Activated CD4-positive, alpha-beta memory T cell treated with anti-CD3 and anti-CD28 coated beads, Interleukin-2, amount 10 ng/mL, durations not matched to agents 7 days and 5 days (primary cell): ENCODE data around the gene INTS6. TPM values are rescaled to one million over a fixed set of nuclear protein-coding genes. Genes with fewer than 3 reads are reported as not detected.

Source experiments
- CTCF ChIA-PET: fragments of 350-600 bp; sonication (Branson Sonifier 250); formaldehyde crosslinking; loops from one replicate; lab custom pipeline; 2021; ENCODE audit warnings: antibody characterized with exemption, inconsistent platforms; lab: Charles Lee
- POLR2A ChIA-PET: fragments of 350-600 bp; sonication (Branson Sonifier 250); formaldehyde crosslinking; loops from one replicate; lab custom pipeline; 2021; ENCODE audit warnings: antibody characterized with exemption; lab: Charles Lee
- DNase-seq: peaks from one replicate; pipeline ENCODE4 v3.0.0-alpha.2; 2020
- H3K27ac Mint-ChIP-seq: one replicate; pipeline ENCODE4 v1.8.0; 2021; ENCODE audit warnings: mild to moderate bottlenecking, mixed read lengths
- H3K27me3 Mint-ChIP-seq: one replicate; pipeline ENCODE4 v1.8.0; 2021; ENCODE audit warnings: mixed read lengths
- H3K36me3 Mint-ChIP-seq: one replicate; pipeline ENCODE4 v1.8.0; 2021; ENCODE audit warnings: low read depth, mixed read lengths
- H3K4me1 Mint-ChIP-seq: one replicate; pipeline ENCODE4 v1.8.0; 2021; ENCODE audit warnings: mixed read lengths
- H3K4me3 Mint-ChIP-seq: one replicate; pipeline ENCODE4 v1.8.0; 2021; ENCODE audit warnings: mild to moderate bottlenecking, mixed read lengths
- H3K9me3 Mint-ChIP-seq: one replicate; pipeline ENCODE4 v1.8.0; 2021; ENCODE audit warnings: mixed read lengths
- total RNA-seq, 2 experiments: library from RNA; stranded (reverse); gene quantifications; one replicate each; pipeline ENCODE4 v1.2.3, GENCODE V29; 2021

INTS6 gene
- total RNA-seq, 2 experiments from 2014 or later, result 45.5 to 48.9 TPM

GRCh38 chr13:51318015-51318414 is 134.8 kb downstream of the INTS6 start:
- H3K9me3 Mint-ChIP-seq, result no peaks in the 10 kb centered on the region
- H3K4me1 Mint-ChIP-seq, result no peaks in the 10 kb centered on the region
- no peak overlapping the region for H3K27ac Mint-ChIP-seq
- H3K27me3 Mint-ChIP-seq, result peaks cover 6% of the 10 kb centered on the region
- H3K4me3 Mint-ChIP-seq, result no peak overlapping the region
- ChIA-PET POLR2A (no interaction called here), CTCF (no interaction called here)
- no peak for DNase-seq
- no peaks in the 10 kb centered on the region for H3K36me3 Mint-ChIP-seq

GRCh38 chr13:51317262-51317661 is 135.6 kb downstream of the INTS6 start:
- no peaks in the 10 kb centered on the region for H3K4me1 Mint-ChIP-seq
- ChIA-PET CTCF (no interaction called here), POLR2A (no interaction called here)
- no peak overlapping the region for H3K4me3 Mint-ChIP-seq
- no peaks in the 10 kb centered on the region for H3K9me3 Mint-ChIP-seq
- H3K27me3 Mint-ChIP-seq, result peaks cover 7% of the 10 kb centered on the region
- DNase-seq, result no peak
- no peaks in the 10 kb centered on the region for H3K36me3 Mint-ChIP-seq
- H3K27ac Mint-ChIP-seq, result no peak overlapping the region

GRCh38 chr13:51313619-51314018 is 139.2 kb downstream of the INTS6 start:
- no peak for DNase-seq
- no peaks in the 10 kb centered on the region for H3K9me3 Mint-ChIP-seq
- peaks cover 18% of the 10 kb centered on the region for H3K27me3 Mint-ChIP-seq
- ChIA-PET CTCF (interaction anchor here (1.4 kb wide), 1 partner anchor 11 kb away, joined by 3 read pairs; no protein-coding TSS in a partner anchor), POLR2A (interaction anchor here (0.7 kb wide), 1 partner anchor 900 kb away, joined by 3 read pairs; no protein-coding TSS in a partner anchor)
- H3K4me1 Mint-ChIP-seq, result no peaks in the 10 kb centered on the region
- H3K27ac Mint-ChIP-seq, result no peak overlapping the region
- no peaks in the 10 kb centered on the region for H3K36me3 Mint-ChIP-seq
- H3K4me3 Mint-ChIP-seq, result no peak overlapping the region

- no peak overlapping the region for H3K27ac Mint-ChIP-seq
- ChIA-PET CTCF (interaction anchor here (1.0 to 1.4 kb wide), 2 partner anchors 9 to 26 kb away, joined by 3 to 4 read pairs; no protein-coding TSS in a partner anchor), POLR2A (no interaction called here)
- H3K27me3 Mint-ChIP-seq, result peaks cover 21% of the 10 kb centered on the region
- H3K4me1 Mint-ChIP-seq, result no peaks in the 10 kb centered on the region
- H3K36me3 Mint-ChIP-seq, result no peaks in the 10 kb centered on the region
- no peaks in the 10 kb centered on the region for H3K9me3 Mint-ChIP-seq
- no peak for DNase-seq
- H3K4me3 Mint-ChIP-seq, result no peak overlapping the region
These were observed 140.8 kb downstream of the INTS6 start for GRCh38 chr13:51311957-51312520.

Other genes with a start within 250 kb of the INTS6 start
- gene FAM124A, start 230.6 kb downstream of the INTS6 start, total RNA-seq, result under 1 TPM; 0.08 to 0.10 TPM
- not detected for gene SERPINE3, start 113.3 kb downstream of the INTS6 start, total RNA-seq
- 10 to 100 TPM; 12.2 to 14.1 TPM for gene WDFY2, start 131.4 kb upstream of the INTS6 start, total RNA-seq